Choroid plexus epithelial cell (primary cell): Measurements from ENCODE around the gene UTP11.

Experiments
- DNase-seq: peaks from one replicate; pipeline ENCODE4 v3.0.0-alpha.2; 2010; ENCODE audit warnings: low read depth
- H3K4me3 ChIP-seq: 2 replicates; pipeline ENCODE4 v1.5.1; 2011; ENCODE audit warnings: low read depth, mild to moderate bottlenecking, control low read depth, low read length, moderate library complexity
- TF ChIP-seq, protein P1 (sequence below): conservative IDR thresholded peaks from 2 replicates; pipeline ENCODE4 v1.5.1; 2011; ENCODE audit warnings: low read depth, mild to moderate bottlenecking, control low read depth, inconsistent platforms, low read length, moderate library complexity

The UTP11 gene

DNA sequence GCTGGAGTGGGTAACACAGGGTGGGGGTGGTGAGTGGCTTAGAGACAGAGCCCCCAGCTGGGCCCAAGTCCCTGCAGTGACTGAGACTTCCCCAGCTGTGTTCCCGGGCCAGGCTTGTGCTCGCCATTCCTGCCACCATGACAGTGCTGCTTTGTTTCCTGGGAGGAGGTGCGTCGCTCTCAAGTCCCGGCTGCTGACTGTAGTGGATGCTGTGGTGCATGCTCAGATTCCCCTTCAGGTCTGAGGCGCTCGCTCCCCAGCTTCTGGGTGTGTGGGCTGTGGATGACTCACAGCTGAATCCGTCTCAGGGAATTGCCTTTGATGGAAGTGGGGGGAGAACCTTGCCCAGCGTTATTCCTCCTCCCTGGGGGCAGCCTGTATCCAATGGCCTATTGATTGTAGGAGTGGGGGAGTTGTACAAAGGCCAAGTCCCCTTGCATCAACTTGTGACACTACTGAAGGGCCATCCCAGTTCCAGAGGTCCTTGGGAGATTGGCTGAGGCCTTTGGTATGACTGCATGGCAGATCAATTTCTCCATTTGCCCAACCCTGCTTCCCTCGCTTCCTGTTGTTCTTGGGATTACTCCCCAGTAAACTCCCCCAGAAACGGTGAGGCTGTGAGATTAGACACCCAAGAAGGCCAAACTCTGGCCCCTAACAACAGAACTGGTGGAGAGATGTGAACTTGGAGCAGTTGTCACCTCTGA, 51.8 kb downstream of the UTP11 start:
- DNase-seq, result peak; percentile 76
- TF ChIP-seq, protein P1, sequence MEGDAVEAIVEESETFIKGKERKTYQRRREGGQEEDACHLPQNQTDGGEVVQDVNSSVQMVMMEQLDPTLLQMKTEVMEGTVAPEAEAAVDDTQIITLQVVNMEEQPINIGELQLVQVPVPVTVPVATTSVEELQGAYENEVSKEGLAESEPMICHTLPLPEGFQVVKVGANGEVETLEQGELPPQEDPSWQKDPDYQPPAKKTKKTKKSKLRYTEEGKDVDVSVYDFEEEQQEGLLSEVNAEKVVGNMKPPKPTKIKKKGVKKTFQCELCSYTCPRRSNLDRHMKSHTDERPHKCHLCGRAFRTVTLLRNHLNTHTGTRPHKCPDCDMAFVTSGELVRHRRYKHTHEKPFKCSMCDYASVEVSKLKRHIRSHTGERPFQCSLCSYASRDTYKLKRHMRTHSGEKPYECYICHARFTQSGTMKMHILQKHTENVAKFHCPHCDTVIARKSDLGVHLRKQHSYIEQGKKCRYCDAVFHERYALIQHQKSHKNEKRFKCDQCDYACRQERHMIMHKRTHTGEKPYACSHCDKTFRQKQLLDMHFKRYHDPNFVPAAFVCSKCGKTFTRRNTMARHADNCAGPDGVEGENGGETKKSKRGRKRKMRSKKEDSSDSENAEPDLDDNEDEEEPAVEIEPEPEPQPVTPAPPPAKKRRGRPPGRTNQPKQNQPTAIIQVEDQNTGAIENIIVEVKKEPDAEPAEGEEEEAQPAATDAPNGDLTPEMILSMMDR, result no peak
- H3K4me3 ChIP-seq, result no peak overlapping the region

DNA sequence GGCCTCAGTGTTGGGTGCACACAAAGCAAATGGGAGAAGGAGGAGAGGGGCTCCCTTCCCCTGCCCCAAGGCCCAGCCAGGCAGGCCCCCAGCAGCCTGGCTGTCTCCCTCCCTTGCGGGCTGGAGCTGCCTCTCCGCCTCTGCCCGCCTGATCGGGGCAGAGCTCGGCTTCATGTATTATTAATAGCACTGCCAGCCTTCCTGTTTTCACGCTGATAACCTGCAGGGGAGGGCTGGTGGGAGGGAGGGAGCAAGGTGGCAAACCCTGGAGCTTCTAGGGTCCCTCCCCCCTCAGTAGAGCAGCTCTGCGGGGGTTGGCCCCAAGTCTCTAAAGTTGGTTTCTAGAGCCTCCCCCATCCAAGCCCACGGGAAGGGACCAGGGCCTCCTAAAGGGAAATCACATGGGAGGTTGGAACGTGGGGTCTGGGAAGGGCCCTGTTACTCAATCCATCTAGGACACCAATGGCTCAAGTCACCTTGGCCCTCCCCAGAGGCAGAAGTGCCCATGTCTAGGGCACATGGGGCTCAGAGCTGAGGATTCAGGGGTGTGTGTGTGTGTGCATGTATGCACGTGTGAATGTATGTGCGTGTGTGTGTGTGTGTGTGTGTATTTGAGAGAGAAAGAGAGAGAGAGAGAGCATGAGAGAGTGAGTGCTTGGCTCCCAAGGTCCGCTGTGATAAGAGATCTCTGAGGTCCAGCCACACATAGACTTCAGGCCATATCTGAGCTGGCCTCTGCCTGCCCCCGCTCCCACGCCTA, 55.9 kb downstream of the UTP11 start:
- TF ChIP-seq, protein P1, result no peak
- H3K4me3 ChIP-seq, result no peak overlapping the region
- no peak for DNase-seq

DNA sequence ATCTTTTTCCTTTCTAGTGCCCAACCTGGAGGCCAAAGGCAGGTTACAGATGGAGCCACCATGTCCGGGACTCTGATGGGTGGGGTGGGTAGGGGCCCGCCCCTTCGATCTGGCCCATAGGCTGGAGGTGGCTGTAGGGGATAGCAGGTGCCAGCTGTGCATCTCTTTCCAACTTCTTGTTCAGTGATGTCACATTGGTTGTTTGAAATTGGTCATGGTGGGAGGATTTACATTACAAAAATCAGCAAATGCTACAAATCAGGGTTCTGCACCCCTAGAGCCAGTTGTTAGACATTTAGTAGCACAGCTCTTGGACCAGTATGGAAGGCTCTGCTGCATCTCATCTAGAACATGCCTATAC, 56.4 kb downstream of the UTP11 start:
- H3K4me3 ChIP-seq, result no peak overlapping the region
- TF ChIP-seq, protein P1, result no peak
- DNase-seq, result no peak

DNA sequence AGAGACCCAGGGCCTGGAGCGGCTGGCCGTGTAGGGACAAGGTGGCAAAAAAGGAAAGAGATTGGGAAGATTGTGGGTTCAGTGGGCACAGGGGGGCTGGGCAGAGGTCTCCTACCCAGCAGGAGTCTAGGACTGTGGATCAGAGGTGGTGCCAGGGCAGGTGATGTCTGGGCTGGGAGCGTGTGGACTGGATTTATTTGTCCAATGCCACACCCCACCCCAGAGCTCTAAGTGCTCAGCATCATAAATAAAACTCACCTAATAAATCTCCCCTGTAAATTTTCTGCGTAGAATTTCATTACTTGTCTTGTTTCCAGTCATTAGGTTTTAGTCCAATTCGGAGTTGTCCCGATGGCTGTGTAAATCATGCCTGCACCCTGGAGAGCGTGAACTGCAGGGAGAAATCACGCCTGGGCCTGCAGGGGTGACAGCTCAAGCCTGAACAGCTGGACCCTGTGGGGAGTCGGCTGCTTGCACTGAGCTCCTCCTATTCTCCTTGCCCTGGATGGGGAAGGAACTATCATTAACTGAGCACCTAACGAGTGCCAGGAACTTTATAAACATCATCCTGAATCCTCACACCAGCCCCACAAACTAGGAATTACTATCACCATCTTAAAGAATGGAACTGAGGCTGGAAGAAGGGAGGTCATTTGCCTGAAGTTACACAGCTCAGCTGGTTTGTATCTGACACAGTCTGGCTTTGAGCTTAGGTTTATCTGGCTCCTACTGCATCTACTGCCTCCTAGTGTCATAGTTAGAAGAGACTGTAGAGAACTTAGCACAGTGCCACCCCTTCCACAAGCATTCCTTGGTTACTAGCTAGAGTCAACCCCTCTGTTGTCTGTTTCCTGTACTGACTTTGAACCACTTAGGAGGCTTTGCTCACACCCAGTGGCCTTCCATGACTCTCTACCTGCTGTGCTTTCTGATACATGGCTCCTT, 59.0 kb downstream of the UTP11 start:
- TF ChIP-seq, protein P1, result peak; percentile 73

DNA sequence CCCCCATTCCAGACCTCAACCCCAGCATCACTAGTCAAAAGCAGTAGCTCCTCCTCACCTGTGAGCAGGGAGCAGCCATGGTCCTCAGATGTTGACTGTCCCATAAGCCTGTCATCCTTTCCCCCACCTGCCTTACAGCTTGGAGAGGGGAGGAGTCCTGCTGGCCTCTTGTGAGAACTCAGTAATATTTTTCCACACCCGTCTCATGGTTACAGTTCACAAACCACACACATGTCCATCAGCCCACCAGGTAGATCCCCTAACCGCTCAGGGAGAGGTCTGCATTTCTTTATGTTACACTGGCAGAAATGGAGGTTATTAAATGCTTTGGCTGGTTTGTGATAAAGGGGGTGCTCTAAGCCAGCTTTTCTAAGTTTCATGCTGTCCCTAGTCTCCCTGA, 60.3 kb downstream of the UTP11 start:
- no peak for DNase-seq
- no peak overlapping the region for H3K4me3 ChIP-seq
- TF ChIP-seq, protein P1, result no peak

More for the DNA sequence above, 59.0 kb downstream of the UTP11 start:
- peak; percentile 81 for DNase-seq
- no peak overlapping the region for H3K4me3 ChIP-seq

DNA sequence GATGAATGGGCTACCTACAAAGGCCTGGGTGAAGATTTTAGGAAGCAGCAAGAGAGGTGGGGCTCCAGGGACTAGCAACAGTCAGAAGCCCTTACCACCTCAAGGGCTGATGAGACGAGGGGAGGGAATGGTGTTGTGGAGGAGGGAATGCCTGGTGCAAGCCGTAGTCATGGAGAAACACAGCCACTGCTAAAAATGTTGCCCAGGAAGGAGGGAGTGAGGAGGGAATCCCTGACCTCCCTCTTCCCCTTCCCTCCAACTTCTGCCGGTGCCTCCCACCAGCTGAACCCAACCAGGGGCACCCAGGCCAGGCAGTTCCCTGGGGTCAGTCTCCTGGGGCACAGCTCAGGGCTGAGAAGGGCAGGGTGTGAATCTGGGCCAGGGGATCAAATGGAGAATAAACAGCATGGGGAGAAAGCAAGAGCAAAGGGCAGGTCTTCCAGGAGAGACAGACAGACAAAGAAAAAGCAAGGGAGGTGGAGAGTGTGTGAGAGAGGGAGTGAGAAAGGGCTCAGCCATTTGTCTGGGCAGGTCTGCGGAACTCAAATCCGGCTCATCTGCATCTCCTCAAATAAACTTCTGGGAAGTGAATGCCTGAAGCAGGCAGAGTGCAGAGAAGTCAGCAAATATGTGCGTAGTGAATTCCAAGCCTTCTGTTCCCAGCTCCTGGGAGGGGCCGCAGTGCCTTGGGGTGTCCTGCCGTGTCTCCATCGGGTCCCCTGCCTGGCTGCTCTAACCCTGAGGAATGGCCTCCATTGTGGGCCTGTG, 61.2 kb downstream of the UTP11 start:
- no peak for DNase-seq
- no peak overlapping the region for H3K4me3 ChIP-seq
- TF ChIP-seq, protein P1, result no peak
